Tibial nerve (tissue), 4 donors: ENCODE data around the gene ZNF408. TPM values are rescaled to one million over a fixed set of nuclear protein-coding genes. Genes with fewer than 3 reads are reported as not detected.

Experiments
- DNase-seq, 2 donors: peaks; one replicate each; pipeline ENCODE4 v3.0.0-alpha.2; 2019; ENCODE audit warnings: low spot score in 2 of 2
- H3K27ac ChIP-seq, 4 donors: fragments of 200-600 bp; sonication (generic) in 3 of 4; one replicate each; pipeline ENCODE4 v1.5.1; 2017 to 2019; ENCODE audit warnings: mild to moderate bottlenecking in 1 of 4
- H3K27me3 ChIP-seq, 2 donors: fragments of 200-600 bp; sonication (generic) in 1 of 2; one replicate each; pipeline versions ENCODE4 v1.5.1 to v1.6.0; 2017 to 2019
- H3K36me3 ChIP-seq, 3 donors: fragments of 200-600 bp; sonication (generic); one replicate each; pipeline ENCODE4 v1.5.1; 2018 to 2019
- H3K4me1 ChIP-seq, 4 donors: fragments of 200-600 bp; sonication (generic) in 3 of 4; one replicate each; pipeline ENCODE4 v1.5.1; 2017 to 2019
- H3K4me3 ChIP-seq, 4 donors: fragments of 200-600 bp; sonication (generic) in 3 of 4; one replicate each; pipeline ENCODE4 v1.5.1; 2017 to 2019; ENCODE audit warnings: mild to moderate bottlenecking in 1 of 4, moderate library complexity in 1 of 4
- H3K9me3 ChIP-seq, 4 donors: fragments of 200-600 bp; sonication (generic) in 3 of 4; one replicate each; pipeline ENCODE4 v1.5.1; 2017 to 2019
- CTCF ChIP-seq, 5 experiments: fragments of 200-600 bp in 3 of 5; fragments of 450-650 bp in 2 of 5; sonication (generic) in 3 of 5; IDR thresholded peaks; one replicate each; pipeline ENCODE4 v1.5.1; 2016 to 2019; ENCODE audit warnings: antibody characterized with exemption in 5 of 5, mild to moderate bottlenecking in 3 of 5, moderate library complexity in 2 of 5
- EP300 ChIP-seq, 2 donors: sonication (generic); formaldehyde crosslinking; IDR thresholded peaks; one replicate each; pipeline ENCODE4 v1.6.1; 2017; ENCODE audit warnings: antibody characterized with exemption in 2 of 2, mild to moderate bottlenecking in 1 of 2
- POLR2A ChIP-seq, 2 donors: fragments of 450-650 bp; IDR thresholded peaks; one replicate each; pipeline ENCODE4 v1.6.1; 2017; ENCODE audit warnings: antibody characterized with exemption in 2 of 2, mild to moderate bottlenecking in 2 of 2, moderate library complexity in 2 of 2
- WGBS, 2 donors: methylation state at CpG; one replicate each; pipeline ENCODE4 v1.1.5; 2018; 5-methylcytosine and 5-hydroxymethylcytosine counted together
- total RNA-seq, 4 donors: library from RNA; depleted of rRNA; stranded (reverse); fragments of >200 nt; gene quantifications; one replicate each; pipeline ENCODE4 v1.1.0, GENCODE V29; 2016

ZNF408 gene
- total RNA-seq, 4 donors from 2014 or later: 8.8 to 21.6 (median 13.7) TPM

- H3K36me3 ChIP-seq: peaks cover 0 to 92% (median 25%) of the 10 kb centered on the region in 3 donors
Observed at GRCh38 chr11:46661836-46662235, 39.0 kb upstream of the ZNF408 start.

GRCh38 chr11:46662366-46662765, 38.5 kb upstream of the ZNF408 start:
- Histone ChIP-seq H3K4me1 (peaks cover 0 to 65% (median 10%) of the 10 kb centered on the region in 4 donors), H3K4me3 (no peak overlapping the region), H3K9me3 (no peaks in the 10 kb centered on the region), H3K27me3 (no peaks in the 10 kb centered on the region), H3K36me3 (peaks cover 0 to 92% (median 25%) of the 10 kb centered on the region in 3 donors), H3K27ac (peak overlapping the region in 2 of 4 donors; percentile 46 to 65)
- no peak for DNase-seq
- no peak for TF ChIP-seq CTCF (IDR thresholded peaks at IDR 0.05)
- no peak for TF ChIP-seq EP300 (IDR thresholded peaks at IDR 0.05)
- no peak for TF ChIP-seq POLR2A (IDR thresholded peaks at IDR 0.05)

More at GRCh38 chr11:46661836-46662235, 39.0 kb upstream of the ZNF408 start:
- DNase-seq: no peak
- Histone ChIP-seq H3K4me1 (peaks cover 0 to 60% (median 5%) of the 10 kb centered on the region in 4 donors), H3K9me3 (no peaks in the 10 kb centered on the region), H3K4me3 (no peak overlapping the region), H3K27ac (peak overlapping the region in 2 of 4 donors; percentile 65 to 67), H3K27me3 (no peaks in the 10 kb centered on the region)
- TF ChIP-seq EP300 (IDR thresholded peaks at IDR 0.05): no peak
- TF ChIP-seq POLR2A (IDR thresholded peaks at IDR 0.05): no peak
- TF ChIP-seq CTCF (IDR thresholded peaks at IDR 0.05): no peak

- Histone ChIP-seq H3K4me3 (no peak overlapping the region), H3K27me3 (no peaks in the 10 kb centered on the region), H3K4me1 (peaks cover 0 to 76% (median 19%) of the 10 kb centered on the region in 4 donors), H3K9me3 (no peaks in the 10 kb centered on the region), H3K36me3 (peaks cover 0 to 93% (median 21%) of the 10 kb centered on the region in 3 donors), H3K27ac (peak overlapping the region in 2 of 4 donors; percentile 82 to 84)
- no peak for DNase-seq
- WGBS, 2 donors: 79 to 88% methylated on average over 4 of the region's 4 CpGs
- TF ChIP-seq POLR2A (IDR thresholded peaks at IDR 0.05) (no peak), CTCF (IDR thresholded peaks at IDR 0.05) (no peak), EP300 (IDR thresholded peaks at IDR 0.05) (no peak)
Observed at GRCh38 chr11:46663277-46663940, 37.4 kb upstream of the ZNF408 start.

GRCh38 chr11:46664612-46665011, 36.2 kb upstream of the ZNF408 start:
- Histone ChIP-seq H3K27me3 (no peaks in the 10 kb centered on the region), H3K36me3 (peaks cover 2 to 93% (median 21%) of the 10 kb centered on the region in 3 donors), H3K4me3 (no peak overlapping the region), H3K9me3 (no peaks in the 10 kb centered on the region), H3K27ac (peak overlapping the region in 2 of 4 donors; percentile 82 to 84), H3K4me1 (peaks cover 0 to 78% (median 19%) of the 10 kb centered on the region in 4 donors)
- WGBS, 2 donors: 58 to 66% methylated on average over 6 of the region's 6 CpGs
- no peak for DNase-seq
- TF ChIP-seq EP300 (IDR thresholded peaks at IDR 0.05) (no peak), CTCF (IDR thresholded peaks at IDR 0.05) (no peak), POLR2A (IDR thresholded peaks at IDR 0.05) (no peak)

- Histone ChIP-seq H3K4me1 (peaks cover 0 to 72% (median 19%) of the 10 kb centered on the region in 4 donors), H3K27ac (peak overlapping the region in 3 of 4 donors; percentile 55 to 84 (median 82)), H3K4me3 (no peak overlapping the region), H3K36me3 (peaks cover 2 to 93% (median 24%) of the 10 kb centered on the region in 3 donors), H3K9me3 (no peaks in the 10 kb centered on the region), H3K27me3 (no peaks in the 10 kb centered on the region)
- no peak for DNase-seq
- WGBS, 2 donors: 82 to 91% methylated on average over 1 of the region's 1 CpG
- no peak for TF ChIP-seq POLR2A (IDR thresholded peaks at IDR 0.05)
- no peak for TF ChIP-seq CTCF (IDR thresholded peaks at IDR 0.05)
- no peak for TF ChIP-seq EP300 (IDR thresholded peaks at IDR 0.05)
Observed at GRCh38 chr11:46665356-46665755, 35.5 kb upstream of the ZNF408 start.
